H1 (cell line): ENCODE measurements around the gene ANKS1B. TPM values are rescaled to one million over a fixed set of nuclear protein-coding genes. Genes with fewer than 3 reads are reported as not detected.

ENCODE experiments used
- CBX5 ChIP-seq: fragments of 300-800, 300-1000 bp; sonication (generic); IDR thresholded peaks from 2 replicates; pipeline ENCODE4 v1.7.1; 2016; ENCODE audit warnings: antibody characterized with exemption, low read length, low read depth
- CHD2 ChIP-seq: IDR thresholded peaks from 2 replicates; pipeline ENCODE4 v1.6.1; 2012; ENCODE audit warnings: low read length, improper control_type of control experiment
- CHD7 ChIP-seq: fragments of 300-600 bp; sonication (generic); IDR thresholded peaks from 2 replicates; pipeline ENCODE4 v1.7.1; 2012; ENCODE audit warnings: low read length, moderate library complexity, mild to moderate bottlenecking, inconsistent platforms; ENCODE audit not compliant: insufficient replicate concordance
- HDAC2 ChIP-seq, 2 experiments: fragments of 300-600 bp in 1 of 2; sonication (generic) in 1 of 2; IDR thresholded peaks; 2 replicates each; pipeline ENCODE4 v1.6.1; 2011 to 2012; ENCODE audit warnings: low read depth in 2 of 2, low read length in 2 of 2, mild to moderate bottlenecking in 2 of 2, moderate library complexity in 2 of 2, borderline replicate concordance in 1 of 2, inconsistent platforms in 1 of 2
- POLR2A ChIP-seq, 2 experiments: IDR thresholded peaks; 1 replicate in 1 of 2; 2 replicates in 1 of 2; pipeline ENCODE4 v1.6.1; 2011; ENCODE audit warnings: low read depth in 2 of 2, low read length in 2 of 2, mild to moderate bottlenecking in 2 of 2; ENCODE audit errors: control extremely low read depth in 1 of 2
- SP1 ChIP-seq: IDR thresholded peaks from 2 replicates; pipeline ENCODE4 v1.6.1; 2011; ENCODE audit warnings: low read depth, low read length
- SP2 ChIP-seq: IDR thresholded peaks from 2 replicates; pipeline ENCODE4 v1.6.1; 2012; ENCODE audit warnings: mild to moderate bottlenecking, low read length, inconsistent platforms
- TAF7 ChIP-seq: optimal IDR thresholded peaks from 2 replicates; pipeline ENCODE3; 2011; ENCODE audit warnings: low read depth, mild to moderate bottlenecking, inconsistent platforms, low read length, moderate library complexity, borderline replicate concordance
- polyA plus RNA-seq, 7 experiments: library from polyadenylated mRNA; depleted of rRNA in 3 of 7; stranded (reverse) in 5 of 7; unstranded in 2 of 7; fragments of >200 nt in 5 of 7; fragments of 200-250 nt in 2 of 7; gene quantifications; 1 replicate in 5 of 7; 2 replicates in 1 of 7; 4 replicates in 1 of 7; pipeline versions ENCODE4 v1.2.1 to v1.2.3, GENCODE V29; 2011 to 2013; ENCODE audit warnings: missing spikeins in 2 of 7, mixed read lengths in 2 of 7
- total RNA-seq: library from RNA; stranded (reverse); fragmentation: NEBNext Ultra II Directional; extraction: Animal tissue kit (Norgen Biotek cat#: 25700); gene quantifications from 2 replicates; pipeline ENCODE4 v1.2.1, GENCODE V29; 2021

ANKS1B gene
- total and polyA plus RNA-seq, 2 of the 8 experiments (the other 6 are each of a cell fraction or from before 2014, with no cell fraction given), result 2.7 to 6.1 TPM

- TF ChIP-seq CHD7 (no peak), SP1 (no peak), HDAC2 (IDR thresholded peaks at IDR 0.05; ENCODE audit: borderline replicate concordance in 1 of 2, low read depth in 2 of 2, low read length in 2 of 2) (no peak), TAF7 (no peak), POLR2A (IDR thresholded peaks at IDR 0.05; ENCODE audit: control extremely low read depth in 1 of 2, low read depth in 2 of 2, low read length in 2 of 2) (no peak), SP2 (no peak), CBX5 (no peak), CHD2 (no peak)
These were observed 1116.7 kb downstream of the ANKS1B start (continued) for GRCh38 chr12:98868076-98868475.
